Caco-2 (cell line): ENCODE results near the gene WNK1. TPM values are rescaled to one million over a fixed set of nuclear protein-coding genes. Genes with fewer than 3 reads are reported as not detected.

Source experiments
- BruUV-seq: library from RNA; stranded (reverse); fragments of 400-500 nt; replicated peaks from 2 replicates; lab custom pipeline; 2021; lab: Mats Ljungman, UMichigan
- CTCF ChIA-PET: fragments of 300-600 bp; sonication (Branson Sonifier 250); formaldehyde crosslinking; loops from one replicate; lab custom pipeline; 2022; ENCODE audit warnings: antibody characterized with exemption; lab: Charles Lee
- POLR2A ChIA-PET: fragments of 300-600 bp; sonication (Branson Sonifier 250); formaldehyde crosslinking; loops from one replicate; lab custom pipeline; 2022; ENCODE audit warnings: antibody characterized with exemption; lab: Charles Lee
- DNase-seq, 2 experiments: peaks; one replicate each; pipeline versions ENCODE4 v3.0.0 to v3.0.0-alpha.2; 2020 to 2022
- H3K27me3 ChIP-seq: replicated peaks from 2 replicates; pipeline ENCODE4 v1.6.0; 2011; ENCODE audit warnings: low read length; ENCODE audit not compliant: control insufficient read depth, insufficient read depth
- H3K36me3 ChIP-seq: 2 replicates; pipeline ENCODE4 v1.5.1; 2011; ENCODE audit warnings: low read length; ENCODE audit not compliant: control insufficient read depth, insufficient read depth
- H3K4me1 ChIP-seq: fragments of 250-450 bp; sonication (Bioruptor Pico); 2 replicates; pipeline ENCODE4 v1.5.1; 2020; ENCODE audit warnings: mild to moderate bottlenecking
- H3K4me3 ChIP-seq: 2 replicates; pipeline ENCODE4 v1.5.1; 2011; ENCODE audit warnings: low read depth, mild to moderate bottlenecking, control low read depth, low read length
- H3K9me3 ChIP-seq: fragments of 250-450 bp; sonication (Bioruptor Pico); 2 replicates; pipeline ENCODE4 v1.5.1; 2020; ENCODE audit warnings: mild to moderate bottlenecking, moderate library complexity
- H3K27ac Mint-ChIP-seq: one replicate; pipeline ENCODE4 v1.8.0; 2022; ENCODE audit warnings: mixed read lengths; ENCODE audit not compliant: unreplicated experiment
- H3K27me3 Mint-ChIP-seq: one replicate; pipeline ENCODE4 v1.8.0; 2022; ENCODE audit warnings: mixed read lengths; ENCODE audit not compliant: insufficient read depth, unreplicated experiment
- H3K36me3 Mint-ChIP-seq: one replicate; pipeline ENCODE4 v1.8.0; 2022; ENCODE audit warnings: mild to moderate bottlenecking, mixed read lengths; ENCODE audit not compliant: insufficient read depth, unreplicated experiment
- H3K4me1 Mint-ChIP-seq: one replicate; pipeline ENCODE4 v1.8.0; 2022; ENCODE audit warnings: low read depth, mixed read lengths; ENCODE audit not compliant: unreplicated experiment
- H3K4me3 Mint-ChIP-seq: one replicate; pipeline ENCODE4 v1.8.0; 2022; ENCODE audit warnings: mild to moderate bottlenecking, moderate library complexity, mixed read lengths; ENCODE audit not compliant: unreplicated experiment
- H3K9me3 Mint-ChIP-seq: one replicate; pipeline ENCODE4 v1.8.0; 2022; ENCODE audit warnings: mixed read lengths; ENCODE audit not compliant: unreplicated experiment
- intact Hi-C: fragments of 100-400 bp; cut with micrococcal nuclease; formaldehyde crosslinking; loops from one replicate; pipeline ENCODE4 v1.10.0; 2022; ENCODE audit not compliant: unreplicated experiment
- total RNA-seq: library from RNA; stranded (reverse); gene quantifications from 2 replicates; pipeline ENCODE4 v1.2.3, GENCODE V29; 2022
- TF ChIP-seq, protein P1 (sequence below), 2 experiments: fragments of 200-600 bp in 1 of 2; IDR thresholded peaks; 1 replicate in 1 of 2; 2 replicates in 1 of 2; pipeline versions ENCODE4 v1.5.1 to v1.8.0; 2011 to 2022; ENCODE audit warnings: antibody characterized with exemption in 1 of 2, control low read depth in 1 of 2, inconsistent platforms in 1 of 2, low read depth in 1 of 2, low read length in 1 of 2, mild to moderate bottlenecking in 1 of 2, moderate library complexity in 1 of 2; ENCODE audit not compliant: insufficient read depth in 1 of 2, severe bottlenecking in 1 of 2, unreplicated experiment in 1 of 2

Gene WNK1
- total RNA-seq, 1 experiment from 2014 or later, result 224 TPM

GRCh38 chr12:779745-780734 lies 27.7 kb downstream of the WNK1 start:
- BruUV-seq, result no TSS peak
- intact Hi-C loops, result no loop called here
- ChIA-PET POLR2A (no interaction called here), CTCF (interaction anchor here (0.7 kb wide), 1 partner anchor 25 kb away, joined by 3 read pairs; no protein-coding TSS in a partner anchor)
- TF ChIP-seq, protein P1, sequence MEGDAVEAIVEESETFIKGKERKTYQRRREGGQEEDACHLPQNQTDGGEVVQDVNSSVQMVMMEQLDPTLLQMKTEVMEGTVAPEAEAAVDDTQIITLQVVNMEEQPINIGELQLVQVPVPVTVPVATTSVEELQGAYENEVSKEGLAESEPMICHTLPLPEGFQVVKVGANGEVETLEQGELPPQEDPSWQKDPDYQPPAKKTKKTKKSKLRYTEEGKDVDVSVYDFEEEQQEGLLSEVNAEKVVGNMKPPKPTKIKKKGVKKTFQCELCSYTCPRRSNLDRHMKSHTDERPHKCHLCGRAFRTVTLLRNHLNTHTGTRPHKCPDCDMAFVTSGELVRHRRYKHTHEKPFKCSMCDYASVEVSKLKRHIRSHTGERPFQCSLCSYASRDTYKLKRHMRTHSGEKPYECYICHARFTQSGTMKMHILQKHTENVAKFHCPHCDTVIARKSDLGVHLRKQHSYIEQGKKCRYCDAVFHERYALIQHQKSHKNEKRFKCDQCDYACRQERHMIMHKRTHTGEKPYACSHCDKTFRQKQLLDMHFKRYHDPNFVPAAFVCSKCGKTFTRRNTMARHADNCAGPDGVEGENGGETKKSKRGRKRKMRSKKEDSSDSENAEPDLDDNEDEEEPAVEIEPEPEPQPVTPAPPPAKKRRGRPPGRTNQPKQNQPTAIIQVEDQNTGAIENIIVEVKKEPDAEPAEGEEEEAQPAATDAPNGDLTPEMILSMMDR (IDR thresholded peaks at IDR 0.05; ENCODE audit: insufficient read depth in 1 of 2, low read depth in 1 of 2, low read length in 1 of 2, severe bottlenecking in 1 of 2, unreplicated experiment in 1 of 2), result no peak
- DNase-seq, result no peak
- Mint-ChIP-seq H3K36me3 (peaks cover 6% of the 10 kb centered on the region), H3K27ac (no peak overlapping the region), H3K27me3 (no peaks in the 10 kb centered on the region), H3K9me3 (no peaks in the 10 kb centered on the region), H3K4me1 (peaks cover 38% of the 10 kb centered on the region), H3K4me3 (no peak overlapping the region)
- peaks cover 14% of the 10 kb centered on the region for H3K4me1 ChIP-seq
- H3K36me3 ChIP-seq, result no peaks in the 10 kb centered on the region
- H3K27me3 ChIP-seq, result no peaks in the 10 kb centered on the region
- no peaks in the 10 kb centered on the region for H3K9me3 ChIP-seq
- no peak overlapping the region for H3K4me3 ChIP-seq

GRCh38 chr12:780750-781379 lies 28.5 kb downstream of the WNK1 start:
- Histone ChIP-seq H3K27me3 (no peaks in the 10 kb centered on the region), H3K4me1 (peaks cover 14% of the 10 kb centered on the region), H3K9me3 (no peaks in the 10 kb centered on the region), H3K4me3 (no peak overlapping the region), H3K36me3 (no peaks in the 10 kb centered on the region)
- H3K27ac Mint-ChIP-seq, result no peak overlapping the region
- H3K9me3 Mint-ChIP-seq, result no peaks in the 10 kb centered on the region
- TF ChIP-seq, protein P1 (IDR thresholded peaks at IDR 0.05; ENCODE audit: insufficient read depth in 1 of 2, low read depth in 1 of 2, low read length in 1 of 2, severe bottlenecking in 1 of 2, unreplicated experiment in 1 of 2), result no peak
- no peaks in the 10 kb centered on the region for H3K27me3 Mint-ChIP-seq
- no peak for DNase-seq
- H3K36me3 Mint-ChIP-seq, result peaks cover 6% of the 10 kb centered on the region
- CTCF ChIA-PET, result interaction anchor here (0.6 to 0.7 kb wide), 2 partner anchors 26 to 30 kb away, joined by 3 read pairs; no protein-coding TSS in a partner anchor
- H3K4me1 Mint-ChIP-seq, result peaks cover 38% of the 10 kb centered on the region
- no TSS peak for BruUV-seq
- intact Hi-C loops, result no loop called here
- POLR2A ChIA-PET, result no interaction called here
- no peak overlapping the region for H3K4me3 Mint-ChIP-seq

DNA sequence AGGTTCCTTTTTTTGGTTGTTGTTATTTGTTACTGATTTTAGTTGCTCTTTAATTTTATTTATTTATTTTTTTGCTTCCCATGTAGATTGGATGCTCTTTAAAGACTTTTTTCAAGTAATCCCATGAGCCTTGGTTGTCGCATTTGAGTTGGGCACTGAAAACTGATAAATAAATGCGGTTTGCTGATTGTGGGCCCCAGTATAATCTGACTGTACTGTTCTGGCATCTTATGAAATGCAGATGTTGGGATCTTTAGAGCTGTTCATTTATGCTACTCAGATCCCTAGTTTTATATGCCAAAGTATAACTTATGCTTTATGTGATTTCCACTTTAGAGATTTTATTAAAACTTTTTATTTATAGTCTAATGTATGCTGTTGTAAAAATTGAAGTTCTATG lies 33.3 kb downstream of the WNK1 start:
- intact Hi-C loops, result no loop called here
- Mint-ChIP-seq H3K36me3 (no peaks in the 10 kb centered on the region), H3K27ac (no peak overlapping the region), H3K9me3 (no peaks in the 10 kb centered on the region), H3K4me3 (no peak overlapping the region), H3K27me3 (no peaks in the 10 kb centered on the region), H3K4me1 (peaks cover 12% of the 10 kb centered on the region)
- H3K4me1 ChIP-seq, result peaks cover 16% of the 10 kb centered on the region
- CTCF ChIA-PET, result interaction anchor here (0.6 kb wide), 1 partner anchor 28 kb away, joined by 4 read pairs; no protein-coding TSS in a partner anchor
- H3K4me3 ChIP-seq, result no peak overlapping the region
- TF ChIP-seq, protein P1 (IDR thresholded peaks at IDR 0.05; ENCODE audit: insufficient read depth in 1 of 2, low read depth in 1 of 2, low read length in 1 of 2, severe bottlenecking in 1 of 2, unreplicated experiment in 1 of 2), result no peak
- H3K36me3 ChIP-seq, result no peaks in the 10 kb centered on the region
- H3K9me3 ChIP-seq, result 0 out of 2 replicates have a peak, but pooled peaks cover 3% of the 10 kb centered on the region
- POLR2A ChIA-PET, result no interaction called here
- DNase-seq, result no peak
- H3K27me3 ChIP-seq, result no peaks in the 10 kb centered on the region
- BruUV-seq, result no TSS peak
